IPS-18c (cell line): ENCODE measurements around the gene MPI.
"Not testable (repeated sequence)": the region's sequence is repeated elsewhere in the genome, so short reads cannot be mapped to it uniquely, and the experiment has no call there.

Source experiments
- H3K4me3 ChIP-seq: 2 replicates; pipeline ENCODE4 v1.7.0; 2013; ENCODE audit warnings: low read depth, mild to moderate bottlenecking, low read length, moderate library complexity; ENCODE audit not compliant: insufficient read depth
- H3K9me3 ChIP-seq: one replicate; pipeline ENCODE4 v1.6.1; 2013; ENCODE audit warnings: mild to moderate bottlenecking, low read length, moderate library complexity; ENCODE audit not compliant: control insufficient read depth, insufficient read depth

MPI gene

GRCh38 chr15:74884428-74885223 is 5.2 kb upstream of the MPI start:
- H3K4me3 ChIP-seq = no peak overlapping the region

GRCh38 chr15:74885461-74885860 is 4.4 kb upstream of the MPI start:
- H3K4me3 ChIP-seq = no peak overlapping the region
- H3K9me3 ChIP-seq = peaks cover 5% of the 10 kb centered on the region

More at GRCh38 chr15:74884428-74885223, 5.2 kb upstream of the MPI start:
- peaks cover 5% of the 10 kb centered on the region for H3K9me3 ChIP-seq

- H3K4me3 ChIP-seq, H3K9me3 ChIP-seq: not testable (repeated sequence)
These were observed 2.2 kb upstream of the MPI start for GRCh38 chr15:74887537-74888193.

- Histone ChIP-seq H3K4me3 (no peak overlapping the region), H3K9me3 (no peaks in the 10 kb centered on the region)
These were observed 1.1 kb upstream of the MPI start for GRCh38 chr15:74888716-74889115.

- Histone ChIP-seq H3K9me3 (no peaks in the 10 kb centered on the region), H3K4me3 (peak overlapping the region; percentile 92)
These were observed 406 bp upstream of the MPI start for GRCh38 chr15:74889390-74889882.

GRCh38 chr15:74890665-74890960 is 771 bp downstream of the MPI start:
- Histone ChIP-seq H3K4me3 (peak overlapping the region; percentile 92), H3K9me3 (no peaks in the 10 kb centered on the region)

- H3K9me3 ChIP-seq = no peaks in the 10 kb centered on the region
- H3K4me3 ChIP-seq = no peak overlapping the region
These were observed 1.6 kb downstream of the MPI start for GRCh38 chr15:74891469-74891868.

- no peaks in the 10 kb centered on the region for H3K9me3 ChIP-seq
These were observed 2.5 kb downstream of the MPI start for GRCh38 chr15:74892313-74892712.

GRCh38 chr15:74892931-74893330 is 3.1 kb downstream of the MPI start:
- no peak overlapping the region for H3K4me3 ChIP-seq
- H3K9me3 ChIP-seq = no peaks in the 10 kb centered on the region

More at GRCh38 chr15:74892313-74892712, 2.5 kb downstream of the MPI start:
- H3K4me3 ChIP-seq = no peak overlapping the region

- Histone ChIP-seq H3K4me3 (no peak overlapping the region), H3K9me3 (no peaks in the 10 kb centered on the region)
These were observed 3.8 kb downstream of the MPI start for GRCh38 chr15:74893627-74894026.

GRCh38 chr15:74894383-74894782 is 4.5 kb downstream of the MPI start:
- H3K9me3 ChIP-seq, H3K4me3 ChIP-seq: not testable (repeated sequence)

- no peak overlapping the region for H3K4me3 ChIP-seq
These were observed 6.0 kb downstream of the MPI start for GRCh38 chr15:74895830-74896229.

GRCh38 chr15:74896316-74896715 is 6.5 kb downstream of the MPI start:
- no peaks in the 10 kb centered on the region for H3K9me3 ChIP-seq
- H3K4me3 ChIP-seq = no peak overlapping the region

More at GRCh38 chr15:74895830-74896229, 6.0 kb downstream of the MPI start:
- no peaks in the 10 kb centered on the region for H3K9me3 ChIP-seq

- H3K4me3 ChIP-seq = no peak overlapping the region
- H3K9me3 ChIP-seq = no peaks in the 10 kb centered on the region
These were observed 7.5 kb downstream of the MPI start for GRCh38 chr15:74897300-74897701.

GRCh38 chr15:74901612-74902063 is 11.8 kb downstream of the MPI start:
- Histone ChIP-seq H3K9me3 (no peaks in the 10 kb centered on the region), H3K4me3 (no peak overlapping the region)

GRCh38 chr15:74902295-74903075 is 12.6 kb downstream of the MPI start:
- Histone ChIP-seq H3K4me3 (no peak overlapping the region), H3K9me3 (no peaks in the 10 kb centered on the region)

- Histone ChIP-seq H3K4me3 (no peak overlapping the region), H3K9me3 (no peaks in the 10 kb centered on the region)
These were observed 13.8 kb downstream of the MPI start for GRCh38 chr15:74903676-74904075.
